Measurements from ENCODE around the gene GMDS.

GMDS gene

DNA sequence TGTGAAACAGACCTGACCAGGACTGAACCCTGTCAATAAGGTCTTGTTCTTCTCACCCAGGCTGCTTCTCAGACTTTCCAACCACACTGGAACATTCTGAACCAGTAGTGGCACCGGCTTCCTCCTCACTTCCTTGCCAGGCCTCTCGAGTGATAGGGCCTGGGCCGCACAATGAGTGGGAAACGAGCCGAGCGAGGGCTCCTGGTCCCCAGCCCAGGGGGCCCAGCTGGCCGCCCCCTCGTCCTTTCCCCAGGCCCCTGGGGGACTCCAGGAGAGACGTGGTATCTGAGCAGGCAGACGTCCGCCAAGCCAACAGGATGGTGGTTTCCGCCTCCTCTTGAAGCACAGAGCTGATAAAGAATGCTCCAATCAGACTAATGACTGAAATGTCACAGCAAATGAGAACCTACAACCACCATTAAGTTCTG is 117.9 kb downstream of the GMDS start:
- Histone ChIP-seq H3K27me3 (ENCODE audit: insufficient read depth, low read depth) (no peaks in the 10 kb centered on the region), H3K4me1 (ENCODE audit: low read depth, poor library complexity, severe bottlenecking) (no peaks in the 10 kb centered on the region), H3K4me3 (IDR thresholded peaks at IDR 0.05; ENCODE audit: insufficient read depth, low read depth, low read length) (no peak overlapping the region), H4K20me1 (ENCODE audit: insufficient read depth) (no peaks in the 10 kb centered on the region), H3K9ac (no peak overlapping the region), H3K4me2 (no peak overlapping the region), H3K27ac (no peak overlapping the region), H3K79me2 (ENCODE audit: insufficient read depth, low read depth) (no peaks in the 10 kb centered on the region), H2AFZ (ENCODE audit: low read depth) (no peak overlapping the region), H3K36me3 (ENCODE audit: insufficient read depth) (no peaks in the 10 kb centered on the region)
- TF ChIP-seq, protein P1, sequence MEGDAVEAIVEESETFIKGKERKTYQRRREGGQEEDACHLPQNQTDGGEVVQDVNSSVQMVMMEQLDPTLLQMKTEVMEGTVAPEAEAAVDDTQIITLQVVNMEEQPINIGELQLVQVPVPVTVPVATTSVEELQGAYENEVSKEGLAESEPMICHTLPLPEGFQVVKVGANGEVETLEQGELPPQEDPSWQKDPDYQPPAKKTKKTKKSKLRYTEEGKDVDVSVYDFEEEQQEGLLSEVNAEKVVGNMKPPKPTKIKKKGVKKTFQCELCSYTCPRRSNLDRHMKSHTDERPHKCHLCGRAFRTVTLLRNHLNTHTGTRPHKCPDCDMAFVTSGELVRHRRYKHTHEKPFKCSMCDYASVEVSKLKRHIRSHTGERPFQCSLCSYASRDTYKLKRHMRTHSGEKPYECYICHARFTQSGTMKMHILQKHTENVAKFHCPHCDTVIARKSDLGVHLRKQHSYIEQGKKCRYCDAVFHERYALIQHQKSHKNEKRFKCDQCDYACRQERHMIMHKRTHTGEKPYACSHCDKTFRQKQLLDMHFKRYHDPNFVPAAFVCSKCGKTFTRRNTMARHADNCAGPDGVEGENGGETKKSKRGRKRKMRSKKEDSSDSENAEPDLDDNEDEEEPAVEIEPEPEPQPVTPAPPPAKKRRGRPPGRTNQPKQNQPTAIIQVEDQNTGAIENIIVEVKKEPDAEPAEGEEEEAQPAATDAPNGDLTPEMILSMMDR (conservative IDR thresholded peaks at IDR 0.05; ENCODE audit: low read depth, low read length), result no peak

- H3K9ac ChIP-seq, result no peak overlapping the region
- H3K4me2 ChIP-seq, result no peak overlapping the region
- H2AFZ ChIP-seq (ENCODE audit: low read depth), result no peak overlapping the region
- TF ChIP-seq, protein P1 (conservative IDR thresholded peaks at IDR 0.05; ENCODE audit: low read depth, low read length), result no peak
- H4K20me1 ChIP-seq (ENCODE audit: insufficient read depth), result no peaks in the 10 kb centered on the region
- no peaks in the 10 kb centered on the region for H3K27me3 ChIP-seq (ENCODE audit: insufficient read depth, low read depth)
- H3K36me3 ChIP-seq (ENCODE audit: insufficient read depth), result no peaks in the 10 kb centered on the region
- no peaks in the 10 kb centered on the region for H3K79me2 ChIP-seq (ENCODE audit: insufficient read depth, low read depth)
- H3K4me1 ChIP-seq (ENCODE audit: low read depth, poor library complexity, severe bottlenecking), result no peaks in the 10 kb centered on the region
- no peak overlapping the region for H3K4me3 ChIP-seq (IDR thresholded peaks at IDR 0.05; ENCODE audit: insufficient read depth, low read depth, low read length)
- no peak overlapping the region for H3K27ac ChIP-seq
Observed at GRCh38 chr6:2126351-2126750, 119.1 kb downstream of the GMDS start.

GRCh38 chr6:2125158-2125557 is 120.2 kb downstream of the GMDS start:
- no peak overlapping the region for H3K4me3 ChIP-seq (IDR thresholded peaks at IDR 0.05; ENCODE audit: insufficient read depth, low read depth, low read length)
- H3K27ac ChIP-seq, result no peak overlapping the region
- TF ChIP-seq, protein P1 (conservative IDR thresholded peaks at IDR 0.05; ENCODE audit: low read depth, low read length), result no peak
- no peaks in the 10 kb centered on the region for H4K20me1 ChIP-seq (ENCODE audit: insufficient read depth)
- no peak overlapping the region for H3K9ac ChIP-seq
- no peaks in the 10 kb centered on the region for H3K27me3 ChIP-seq (ENCODE audit: insufficient read depth, low read depth)
- H3K79me2 ChIP-seq (ENCODE audit: insufficient read depth, low read depth), result no peaks in the 10 kb centered on the region
- no peaks in the 10 kb centered on the region for H3K4me1 ChIP-seq (ENCODE audit: low read depth, poor library complexity, severe bottlenecking)
- H2AFZ ChIP-seq (ENCODE audit: low read depth), result no peak overlapping the region
- H3K4me2 ChIP-seq, result no peak overlapping the region
- H3K36me3 ChIP-seq (ENCODE audit: insufficient read depth), result no peaks in the 10 kb centered on the region

DNA sequence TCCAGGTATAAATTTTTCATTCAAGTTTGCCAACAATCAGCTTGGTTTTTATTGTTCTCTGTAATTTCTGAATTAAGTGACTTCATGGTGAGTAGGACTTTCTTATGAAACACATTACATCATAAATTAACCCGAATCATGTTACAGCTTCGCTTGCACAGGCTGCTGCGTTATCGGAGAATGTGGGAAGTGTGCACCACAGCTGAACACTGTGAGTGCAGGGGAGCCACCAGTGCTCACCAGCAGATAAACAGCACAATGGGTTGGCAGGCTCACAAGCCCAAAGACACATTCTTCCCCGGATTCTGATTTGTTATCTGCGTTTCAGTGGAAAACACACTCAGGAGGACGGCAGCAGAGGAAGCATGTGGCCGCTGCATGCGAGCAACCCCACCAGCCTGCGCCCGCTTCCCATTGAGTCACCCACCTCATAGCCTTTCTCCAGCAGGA is 121.1 kb downstream of the GMDS start:
- no peak overlapping the region for H3K4me3 ChIP-seq (IDR thresholded peaks at IDR 0.05; ENCODE audit: insufficient read depth, low read depth, low read length)
- no peaks in the 10 kb centered on the region for H3K79me2 ChIP-seq (ENCODE audit: insufficient read depth, low read depth)
- TF ChIP-seq, protein P1 (conservative IDR thresholded peaks at IDR 0.05; ENCODE audit: low read depth, low read length), result no peak

More for the DNA sequence above, 121.1 kb downstream of the GMDS start:
- Histone ChIP-seq H3K36me3 (ENCODE audit: insufficient read depth) (no peaks in the 10 kb centered on the region), H4K20me1 (ENCODE audit: insufficient read depth) (no peaks in the 10 kb centered on the region), H3K27ac (no peak overlapping the region), H2AFZ (ENCODE audit: low read depth) (no peak overlapping the region), H3K9ac (no peak overlapping the region), H3K4me2 (no peak overlapping the region), H3K4me1 (ENCODE audit: low read depth, poor library complexity, severe bottlenecking) (no peaks in the 10 kb centered on the region), H3K27me3 (ENCODE audit: insufficient read depth, low read depth) (no peaks in the 10 kb centered on the region)

Measured in KMS-11 (cell line).